K562 (cell line): Measurements from ENCODE around the gene MACROD2. TPM values are rescaled to one million over a fixed set of nuclear protein-coding genes. Genes with fewer than 3 reads are reported as not detected.

Experiments used
- ATAC-seq: fragments of 200-7000 bp; cut with Tn5 transposase; 3 replicates; pipeline ENCODE4 v1.9.1; 2020; ENCODE audit warnings: moderate library complexity
- BruUV-seq: library from RNA; stranded (reverse); fragments of 400-500 nt; replicated peaks from 2 replicates; lab custom pipeline; 2021; lab: Mats Ljungman, UMichigan
- CTCF ChIA-PET: fragments of 300-600 bp; formaldehyde crosslinking; extraction: SDS; loops from one replicate; lab custom pipeline; 2021; ENCODE audit warnings: low intra/inter-chr PET ratio; lab: Yijun Ruan, JAX
- POLR2A ChIA-PET: fragments of 300-600, 350-650 bp; sonication (Branson Sonifier 250); formaldehyde crosslinking; extraction: SDS; loops from one replicate; lab custom pipeline; 2021; ENCODE audit warnings: antibody characterized with exemption, inconsistent platforms; lab: Yijun Ruan, JAX
- DNase-seq, 4 experiments: peaks; one replicate each; pipeline versions ENCODE4 v3.0.0 to v3.0.0-alpha.2; 2011 to 2018; ENCODE audit warnings: low spot score in 3 of 4, mixed read lengths in 3 of 4; ENCODE audit errors: extremely low read depth in 1 of 4
- FAIRE-seq: peaks from 2 replicates; lab custom pipeline; 2011; peaks lifted over from hg19 to GRCh38; lab: Jason Lieb, UNC
- H2AFZ ChIP-seq: 2 replicates; pipeline ENCODE4 v1.6.0; 2011; ENCODE audit warnings: low read depth, low read length, control low read depth, inconsistent platforms
- H3K27ac ChIP-seq: fragments of 200-600 bp; 3 replicates; pipeline ENCODE4 v1.8.0; 2011; ENCODE audit warnings: low read depth, mild to moderate bottlenecking, control low read depth, inconsistent platforms, low read length, moderate library complexity, mixed read lengths; ENCODE audit errors: extremely low read depth
- H3K27me3 ChIP-seq, 2 experiments: fragments of 300-600 bp in 1 of 2; 2 replicates in 1 of 2; 3 replicates in 1 of 2; pipeline versions ENCODE4 v1.6.0 to v1.8.0; 2011; ENCODE audit warnings: inconsistent platforms in 2 of 2, low read length in 2 of 2, mild to moderate bottlenecking in 1 of 2, mixed read lengths in 1 of 2, moderate library complexity in 1 of 2; ENCODE audit not compliant: control insufficient read depth in 2 of 2, insufficient read depth in 2 of 2
- H3K36me3 ChIP-seq: fragments of 300-600 bp; 3 replicates; pipeline ENCODE4 v1.8.0; 2011; ENCODE audit warnings: mild to moderate bottlenecking, low read length, inconsistent platforms; ENCODE audit not compliant: control insufficient read depth, insufficient read depth
- H3K4me1 ChIP-seq, 2 experiments: fragments of 200-600 bp in 1 of 2; replicated peaks in 1 of 2; 2 replicates in 1 of 2; 3 replicates in 1 of 2; pipeline versions ENCODE4 v1.5.1 to v1.8.0; 2011; ENCODE audit warnings: inconsistent platforms in 2 of 2, low read length in 2 of 2, mild to moderate bottlenecking in 1 of 2, mixed read lengths in 1 of 2, moderate library complexity in 1 of 2; ENCODE audit not compliant: control insufficient read depth in 2 of 2, insufficient read depth in 2 of 2
- H3K4me2 ChIP-seq: 2 replicates; pipeline ENCODE4 v1.6.1; 2011; ENCODE audit warnings: low read length, control low read depth, inconsistent platforms, mixed read lengths; ENCODE audit not compliant: insufficient read depth
- H3K4me3 ChIP-seq: fragments of 200-600 bp; sonication (generic), shearing (Covaris generic); 2 replicates; pipeline ENCODE4 v1.5.1; 2016; ENCODE audit warnings: control low read depth, inconsistent platforms
- H3K79me2 ChIP-seq: fragments of 200-600 bp; 3 replicates; pipeline ENCODE4 v1.8.0; 2011; ENCODE audit warnings: low read length, inconsistent platforms; ENCODE audit not compliant: control insufficient read depth, insufficient read depth
- H3K9ac ChIP-seq, 2 experiments: 2 replicates each; pipeline versions ENCODE4 v1.6.0 to v1.6.1; 2011; ENCODE audit warnings: low read depth in 2 of 2, low read length in 2 of 2, control low read depth in 1 of 2, inconsistent platforms in 1 of 2, mild to moderate bottlenecking in 1 of 2, mixed read lengths in 1 of 2; ENCODE audit not compliant: insufficient read depth in 1 of 2
- H3K9me1 ChIP-seq: one replicate; pipeline ENCODE4 v1.6.0; 2011; ENCODE audit warnings: inconsistent platforms, mild to moderate bottlenecking, low read length, moderate library complexity; ENCODE audit not compliant: control insufficient read depth, insufficient read depth
- H3K9me3 ChIP-seq: replicated peaks from 2 replicates; pipeline ENCODE4 v1.5.1; 2011; ENCODE audit warnings: low read depth, low read length, inconsistent platforms; ENCODE audit not compliant: control insufficient read depth, insufficient read depth
- H4K20me1 ChIP-seq: replicated peaks from 2 replicates; pipeline ENCODE4 v1.6.1; 2011; ENCODE audit warnings: low read length, inconsistent platforms, mixed read lengths; ENCODE audit not compliant: control insufficient read depth, insufficient read depth
- CAMTA2 ChIP-seq: fragments of 250-450 bp; sonication (Bioruptor Pico); conservative IDR thresholded peaks from 2 replicates; pipeline ENCODE4 v1.5.1; 2022
- CBX1 ChIP-seq: sonication (generic); IDR thresholded peaks from 2 replicates; pipeline ENCODE4 v1.6.1; 2016; ENCODE audit warnings: antibody characterized with exemption, low read depth, mild to moderate bottlenecking
- NR2F6 ChIP-seq: fragments of 450-650 bp; formaldehyde crosslinking; IDR thresholded peaks from 2 replicates; pipeline ENCODE4 v1.4.0; 2020; ENCODE audit warnings: mild to moderate bottlenecking
- PHB2 ChIP-seq: fragments of 450-650 bp; IDR thresholded peaks from 2 replicates; pipeline ENCODE4 v1.6.1; 2017; ENCODE audit warnings: low read depth
- SMARCA4 ChIP-seq: fragments of 450-650 bp; IDR thresholded peaks from 2 replicates; pipeline ENCODE4 v1.6.1; 2016
- SP1 ChIP-seq: sonication (generic); formaldehyde crosslinking; IDR thresholded peaks from 2 replicates; pipeline ENCODE4 v1.8.1; 2022; ENCODE audit warnings: mild to moderate bottlenecking, missing genetic modification reagents
- XRCC4 ChIP-seq: IDR thresholded peaks from one replicate; pipeline ENCODE4 v1.6.1; 2011; ENCODE audit not compliant: insufficient read depth, insufficient read length; ENCODE audit errors: extremely low read depth
- ZNF197 ChIP-seq: fragments of 200-800 bp; sonication (Bioruptor generic); IDR thresholded peaks from 2 replicates; pipeline ENCODE4 v1.6.1; 2016; ENCODE audit warnings: low read depth, missing genetic modification characterization, missing compliant biosample characterization
- WGBS: fragments of 100-300 bp; shearing (Covaris generic); methylation state at CpG from one replicate; pipeline ENCODE4 v1.1.6; 2016; ENCODE audit warnings: low coverage, mixed read lengths; ENCODE audit not compliant: insufficient coverage; ENCODE audit errors: missing lambda C conversion rate; 5-methylcytosine and 5-hydroxymethylcytosine counted together
- in situ Hi-C: fragments of 300-500 bp; cut with MboI; formaldehyde crosslinking; loops from 4 replicates; pipeline ENCODE4 v1.15.0; 2018; ENCODE audit warnings: inconsistent platforms, mixed read lengths
- intact Hi-C: fragments of 100-400 bp; cut with micrococcal nuclease; formaldehyde crosslinking; loops from 2 replicates; pipeline ENCODE4 v1.14.2; 2022
- polyA plus RNA-seq, 8 experiments: library from polyadenylated mRNA; depleted of rRNA in 4 of 8; stranded (reverse) in 5 of 8; unstranded in 3 of 8; fragments of >200 nt; fragmentation: Nextera tagmentation in 2 of 8; fragmentation: Illumina TruSeq in 1 of 8; extraction: Ambion mirVana in 2 of 8; extraction: Trizol in 1 of 8; gene quantifications; 2 replicates each; pipeline versions ENCODE4 v1.2.1 to v1.2.3, GENCODE V29; 2011 to 2014; ENCODE audit warnings: inconsistent platforms in 1 of 8, missing spikeins in 1 of 8
- total RNA-seq, 7 experiments: library from RNA; depleted of rRNA in 6 of 7; stranded (reverse); fragments of >200 nt in 6 of 7; fragmentation: Illumina TruSeq in 2 of 7; extraction: Trizol in 2 of 7; gene quantifications; 2 replicates each; pipeline versions ENCODE4 v1.2.1 to v1.2.3, GENCODE V29; 2011 to 2021; ENCODE audit warnings: low replicate concordance in 1 of 7
- TF ChIP-seq, protein P1 (sequence below): fragments of 200-600 bp; sonication (generic); IDR thresholded peaks from one replicate; pipeline ENCODE4 v1.6.1; 2012; ENCODE audit warnings: mild to moderate bottlenecking, low read depth, low read length, inconsistent platforms
- TF ChIP-seq, protein P2 (sequence below): fragments of 250-450 bp; sonication (Bioruptor Pico); IDR thresholded peaks from 2 replicates; pipeline ENCODE4 v1.8.0; 2022; ENCODE audit warnings: moderate library complexity, mild to moderate bottlenecking, inconsistent platforms

The MACROD2 gene
- total and polyA plus RNA-seq, 9 of the 15 experiments (the other 6 are each of a cell fraction or from before 2014, with no cell fraction given): not detected

DNA sequence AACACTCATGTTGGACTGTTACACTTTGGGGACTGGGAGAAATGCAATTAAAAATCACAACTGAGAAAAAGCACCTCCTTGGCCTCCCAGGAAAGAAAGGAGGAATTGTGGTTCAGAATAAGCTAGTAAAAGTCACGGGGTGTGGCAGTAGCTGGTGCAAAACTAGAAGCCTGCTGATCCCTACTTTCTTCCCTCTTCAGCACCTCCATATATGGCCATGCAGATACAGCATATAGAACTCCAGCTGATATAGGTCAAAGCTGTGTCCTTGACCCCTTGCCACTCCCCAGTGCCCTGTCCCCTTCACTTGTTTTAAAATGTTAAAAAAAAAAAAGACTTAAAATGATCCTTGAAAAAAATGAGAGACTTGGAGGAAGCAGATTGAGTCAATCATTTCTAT, 347.6 kb downstream of the MACROD2 start (continued):
- TF ChIP-seq CBX1 (no peak), NR2F6 (CRISPR knock-in tag) (no peak), PHB2 (no peak)

DNA sequence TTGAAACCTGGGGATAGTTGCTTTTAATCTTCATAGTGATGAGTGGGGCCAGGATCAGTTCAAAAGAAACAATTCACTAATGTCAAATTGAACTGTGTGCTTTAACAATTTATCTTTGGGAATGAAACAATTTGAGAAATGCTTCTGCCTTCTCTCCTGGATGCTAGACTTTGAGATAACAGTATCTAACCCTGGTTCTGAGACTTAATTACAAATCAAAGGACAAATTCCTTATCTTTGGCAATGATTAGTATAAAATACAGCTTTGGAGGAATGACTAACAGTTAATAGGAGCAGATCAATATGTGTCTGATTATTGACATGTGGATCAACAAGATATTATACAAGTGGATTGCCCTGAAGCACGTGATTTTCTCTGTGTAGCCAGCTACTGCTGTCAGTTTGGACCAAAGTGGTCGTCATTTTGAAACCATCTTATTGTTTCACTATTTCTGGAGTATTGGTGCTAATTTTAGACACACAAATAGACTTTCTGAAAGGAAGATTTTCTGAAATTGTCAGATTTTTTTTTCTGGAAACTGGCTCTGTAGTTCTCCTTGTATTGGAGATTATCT, 348.3 kb downstream of the MACROD2 start:
- H3K4me1 ChIP-seq: no peaks in the 10 kb centered on the region
- FAIRE-seq (no peak), ATAC-seq (no peak), DNase-seq (no peak)
- no peaks in the 10 kb centered on the region for H3K27me3 ChIP-seq
- no peak overlapping the region for H3K4me3 ChIP-seq
- ChIA-PET POLR2A (no interaction called here), CTCF (no interaction called here)
- intact Hi-C loops: no loop called here
- no peak overlapping the region for H3K4me2 ChIP-seq
- BruUV-seq: no TSS peak
- H3K27ac ChIP-seq: no peak overlapping the region
- H4K20me1 ChIP-seq: no peaks in the 10 kb centered on the region
- no peaks in the 10 kb centered on the region for H3K9me1 ChIP-seq
- H3K79me2 ChIP-seq: no peaks in the 10 kb centered on the region
- no peaks in the 10 kb centered on the region for H3K36me3 ChIP-seq
- no peaks in the 10 kb centered on the region for H3K9me3 ChIP-seq
- in situ Hi-C loops: no loop called here
- H3K9ac ChIP-seq: no peak overlapping the region
- H2AFZ ChIP-seq: no peak overlapping the region
- 11% methylated on average over 2 of the region's 2 CpGs for WGBS
- TF ChIP-seq CAMTA2 (CRISPR knock-in tag): no peak
- TF ChIP-seq SP1 (CRISPR knock-in tag): no peak
- TF ChIP-seq, protein P1, sequence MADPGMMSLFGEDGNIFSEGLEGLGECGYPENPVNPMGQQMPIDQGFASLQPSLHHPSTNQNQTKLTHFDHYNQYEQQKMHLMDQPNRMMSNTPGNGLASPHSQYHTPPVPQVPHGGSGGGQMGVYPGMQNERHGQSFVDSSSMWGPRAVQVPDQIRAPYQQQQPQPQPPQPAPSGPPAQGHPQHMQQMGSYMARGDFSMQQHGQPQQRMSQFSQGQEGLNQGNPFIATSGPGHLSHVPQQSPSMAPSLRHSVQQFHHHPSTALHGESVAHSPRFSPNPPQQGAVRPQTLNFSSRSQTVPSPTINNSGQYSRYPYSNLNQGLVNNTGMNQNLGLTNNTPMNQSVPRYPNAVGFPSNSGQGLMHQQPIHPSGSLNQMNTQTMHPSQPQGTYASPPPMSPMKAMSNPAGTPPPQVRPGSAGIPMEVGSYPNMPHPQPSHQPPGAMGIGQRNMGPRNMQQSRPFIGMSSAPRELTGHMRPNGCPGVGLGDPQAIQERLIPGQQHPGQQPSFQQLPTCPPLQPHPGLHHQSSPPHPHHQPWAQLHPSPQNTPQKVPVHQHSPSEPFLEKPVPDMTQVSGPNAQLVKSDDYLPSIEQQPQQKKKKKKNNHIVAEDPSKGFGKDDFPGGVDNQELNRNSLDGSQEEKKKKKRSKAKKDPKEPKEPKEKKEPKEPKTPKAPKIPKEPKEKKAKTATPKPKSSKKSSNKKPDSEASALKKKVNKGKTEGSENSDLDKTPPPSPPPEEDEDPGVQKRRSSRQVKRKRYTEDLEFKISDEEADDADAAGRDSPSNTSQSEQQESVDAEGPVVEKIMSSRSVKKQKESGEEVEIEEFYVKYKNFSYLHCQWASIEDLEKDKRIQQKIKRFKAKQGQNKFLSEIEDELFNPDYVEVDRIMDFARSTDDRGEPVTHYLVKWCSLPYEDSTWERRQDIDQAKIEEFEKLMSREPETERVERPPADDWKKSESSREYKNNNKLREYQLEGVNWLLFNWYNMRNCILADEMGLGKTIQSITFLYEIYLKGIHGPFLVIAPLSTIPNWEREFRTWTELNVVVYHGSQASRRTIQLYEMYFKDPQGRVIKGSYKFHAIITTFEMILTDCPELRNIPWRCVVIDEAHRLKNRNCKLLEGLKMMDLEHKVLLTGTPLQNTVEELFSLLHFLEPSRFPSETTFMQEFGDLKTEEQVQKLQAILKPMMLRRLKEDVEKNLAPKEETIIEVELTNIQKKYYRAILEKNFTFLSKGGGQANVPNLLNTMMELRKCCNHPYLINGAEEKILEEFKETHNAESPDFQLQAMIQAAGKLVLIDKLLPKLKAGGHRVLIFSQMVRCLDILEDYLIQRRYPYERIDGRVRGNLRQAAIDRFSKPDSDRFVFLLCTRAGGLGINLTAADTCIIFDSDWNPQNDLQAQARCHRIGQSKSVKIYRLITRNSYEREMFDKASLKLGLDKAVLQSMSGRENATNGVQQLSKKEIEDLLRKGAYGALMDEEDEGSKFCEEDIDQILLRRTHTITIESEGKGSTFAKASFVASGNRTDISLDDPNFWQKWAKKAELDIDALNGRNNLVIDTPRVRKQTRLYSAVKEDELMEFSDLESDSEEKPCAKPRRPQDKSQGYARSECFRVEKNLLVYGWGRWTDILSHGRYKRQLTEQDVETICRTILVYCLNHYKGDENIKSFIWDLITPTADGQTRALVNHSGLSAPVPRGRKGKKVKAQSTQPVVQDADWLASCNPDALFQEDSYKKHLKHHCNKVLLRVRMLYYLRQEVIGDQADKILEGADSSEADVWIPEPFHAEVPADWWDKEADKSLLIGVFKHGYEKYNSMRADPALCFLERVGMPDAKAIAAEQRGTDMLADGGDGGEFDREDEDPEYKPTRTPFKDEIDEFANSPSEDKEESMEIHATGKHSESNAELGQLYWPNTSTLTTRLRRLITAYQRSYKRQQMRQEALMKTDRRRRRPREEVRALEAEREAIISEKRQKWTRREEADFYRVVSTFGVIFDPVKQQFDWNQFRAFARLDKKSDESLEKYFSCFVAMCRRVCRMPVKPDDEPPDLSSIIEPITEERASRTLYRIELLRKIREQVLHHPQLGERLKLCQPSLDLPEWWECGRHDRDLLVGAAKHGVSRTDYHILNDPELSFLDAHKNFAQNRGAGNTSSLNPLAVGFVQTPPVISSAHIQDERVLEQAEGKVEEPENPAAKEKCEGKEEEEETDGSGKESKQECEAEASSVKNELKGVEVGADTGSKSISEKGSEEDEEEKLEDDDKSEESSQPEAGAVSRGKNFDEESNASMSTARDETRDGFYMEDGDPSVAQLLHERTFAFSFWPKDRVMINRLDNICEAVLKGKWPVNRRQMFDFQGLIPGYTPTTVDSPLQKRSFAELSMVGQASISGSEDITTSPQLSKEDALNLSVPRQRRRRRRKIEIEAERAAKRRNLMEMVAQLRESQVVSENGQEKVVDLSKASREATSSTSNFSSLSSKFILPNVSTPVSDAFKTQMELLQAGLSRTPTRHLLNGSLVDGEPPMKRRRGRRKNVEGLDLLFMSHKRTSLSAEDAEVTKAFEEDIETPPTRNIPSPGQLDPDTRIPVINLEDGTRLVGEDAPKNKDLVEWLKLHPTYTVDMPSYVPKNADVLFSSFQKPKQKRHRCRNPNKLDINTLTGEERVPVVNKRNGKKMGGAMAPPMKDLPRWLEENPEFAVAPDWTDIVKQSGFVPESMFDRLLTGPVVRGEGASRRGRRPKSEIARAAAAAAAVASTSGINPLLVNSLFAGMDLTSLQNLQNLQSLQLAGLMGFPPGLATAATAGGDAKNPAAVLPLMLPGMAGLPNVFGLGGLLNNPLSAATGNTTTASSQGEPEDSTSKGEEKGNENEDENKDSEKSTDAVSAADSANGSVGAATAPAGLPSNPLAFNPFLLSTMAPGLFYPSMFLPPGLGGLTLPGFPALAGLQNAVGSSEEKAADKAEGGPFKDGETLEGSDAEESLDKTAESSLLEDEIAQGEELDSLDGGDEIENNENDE: no peak
- TF ChIP-seq ZNF197 (CRISPR knock-in tag): no peak
- TF ChIP-seq, protein P2, sequence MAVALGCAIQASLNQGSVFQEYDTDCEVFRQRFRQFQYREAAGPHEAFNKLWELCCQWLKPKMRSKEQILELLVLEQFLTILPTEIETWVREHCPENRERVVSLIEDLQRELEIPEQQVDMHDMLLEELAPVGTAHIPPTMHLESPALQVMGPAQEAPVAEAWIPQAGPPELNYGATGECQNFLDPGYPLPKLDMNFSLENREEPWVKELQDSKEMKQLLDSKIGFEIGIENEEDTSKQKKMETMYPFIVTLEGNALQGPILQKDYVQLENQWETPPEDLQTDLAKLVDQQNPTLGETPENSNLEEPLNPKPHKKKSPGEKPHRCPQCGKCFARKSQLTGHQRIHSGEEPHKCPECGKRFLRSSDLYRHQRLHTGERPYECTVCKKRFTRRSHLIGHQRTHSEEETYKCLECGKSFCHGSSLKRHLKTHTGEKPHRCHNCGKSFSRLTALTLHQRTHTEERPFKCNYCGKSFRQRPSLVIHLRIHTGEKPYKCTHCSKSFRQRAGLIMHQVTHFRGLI (CRISPR knock-in tag): no peak
- no peak for TF ChIP-seq XRCC4
- no peak for TF ChIP-seq SMARCA4
